Measurements from ENCODE around the gene XRCC3. TPM values are rescaled to one million over a fixed set of nuclear protein-coding genes. Genes with fewer than 3 reads are reported as not detected.

Gene XRCC3
- total RNA-seq, 1 donor from 2014 or later: 5.2 TPM

GRCh38 chr14:103702095-103702494, 13.2 kb downstream of the XRCC3 start:
- DNase-seq (ENCODE audit: low read depth) (no peak), FAIRE-seq (no peak)
- no peak overlapping the region for H3K27ac ChIP-seq (ENCODE audit: low read depth, low read length)
- H3K36me3 ChIP-seq (ENCODE audit: insufficient read depth, low read length): peaks cover 9% of the 10 kb centered on the region
- no peak for TF ChIP-seq EZH2 (IDR thresholded peaks at IDR 0.05; ENCODE audit: insufficient read depth, low read length)
- TF ChIP-seq, protein P1, sequence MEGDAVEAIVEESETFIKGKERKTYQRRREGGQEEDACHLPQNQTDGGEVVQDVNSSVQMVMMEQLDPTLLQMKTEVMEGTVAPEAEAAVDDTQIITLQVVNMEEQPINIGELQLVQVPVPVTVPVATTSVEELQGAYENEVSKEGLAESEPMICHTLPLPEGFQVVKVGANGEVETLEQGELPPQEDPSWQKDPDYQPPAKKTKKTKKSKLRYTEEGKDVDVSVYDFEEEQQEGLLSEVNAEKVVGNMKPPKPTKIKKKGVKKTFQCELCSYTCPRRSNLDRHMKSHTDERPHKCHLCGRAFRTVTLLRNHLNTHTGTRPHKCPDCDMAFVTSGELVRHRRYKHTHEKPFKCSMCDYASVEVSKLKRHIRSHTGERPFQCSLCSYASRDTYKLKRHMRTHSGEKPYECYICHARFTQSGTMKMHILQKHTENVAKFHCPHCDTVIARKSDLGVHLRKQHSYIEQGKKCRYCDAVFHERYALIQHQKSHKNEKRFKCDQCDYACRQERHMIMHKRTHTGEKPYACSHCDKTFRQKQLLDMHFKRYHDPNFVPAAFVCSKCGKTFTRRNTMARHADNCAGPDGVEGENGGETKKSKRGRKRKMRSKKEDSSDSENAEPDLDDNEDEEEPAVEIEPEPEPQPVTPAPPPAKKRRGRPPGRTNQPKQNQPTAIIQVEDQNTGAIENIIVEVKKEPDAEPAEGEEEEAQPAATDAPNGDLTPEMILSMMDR (IDR thresholded peaks at IDR 0.05; ENCODE audit: insufficient read depth, low read depth, low read length): no peak
- no peaks in the 10 kb centered on the region for H3K9me3 ChIP-seq (ENCODE audit: insufficient read depth, low read depth, low read length)
- H3K4me1 Mint-ChIP-seq (ENCODE audit: low read depth, unreplicated experiment): peaks cover 4% of the 10 kb centered on the region
- H3K27me3 ChIP-seq (ENCODE audit: insufficient read depth, low read length): no peaks in the 10 kb centered on the region
- H2AFZ ChIP-seq (ENCODE audit: low read depth, low read length): no peak overlapping the region
- no peaks in the 10 kb centered on the region for H3K27me3 Mint-ChIP-seq (ENCODE audit: low read depth, unreplicated experiment)
- peaks cover 70% of the 10 kb centered on the region for H4K20me1 ChIP-seq (ENCODE audit: insufficient read depth, low read length)
- H3K4me3 ChIP-seq (ENCODE audit: insufficient read depth, low read depth, low read length): no peak overlapping the region
- H3K9me3 Mint-ChIP-seq (ENCODE audit: unreplicated experiment): no peaks in the 10 kb centered on the region
- peaks cover 3% of the 10 kb centered on the region for H3K36me3 Mint-ChIP-seq (ENCODE audit: low read depth, unreplicated experiment)
- no peak overlapping the region for H3K27ac Mint-ChIP-seq (ENCODE audit: unreplicated experiment)
- H3K4me3 Mint-ChIP-seq (ENCODE audit: unreplicated experiment): no peak overlapping the region
- no peak overlapping the region for H3K4me2 ChIP-seq (ENCODE audit: low read length)
- H3K79me2 ChIP-seq (ENCODE audit: insufficient read depth, low read length): peaks cover 31% of the 10 kb centered on the region
- H3K9ac ChIP-seq (ENCODE audit: low read length): no peak overlapping the region
- H3K4me1 ChIP-seq (ENCODE audit: insufficient read depth, low read length): peaks cover 7% of the 10 kb centered on the region

GRCh38 chr14:103700753-103701490, 14.3 kb downstream of the XRCC3 start:
- TF ChIP-seq, protein P1 (IDR thresholded peaks at IDR 0.05; ENCODE audit: insufficient read depth, low read depth, low read length): no peak
- no peak for TF ChIP-seq EZH2 (IDR thresholded peaks at IDR 0.05; ENCODE audit: insufficient read depth, low read length)
- FAIRE-seq (no peak), DNase-seq (ENCODE audit: low read depth) (no peak)
- H3K36me3 ChIP-seq (ENCODE audit: insufficient read depth, low read length): peaks cover 9% of the 10 kb centered on the region
- H3K4me3 ChIP-seq (ENCODE audit: insufficient read depth, low read depth, low read length): no peak overlapping the region
- H3K27me3 ChIP-seq (ENCODE audit: insufficient read depth, low read length): no peaks in the 10 kb centered on the region
- no peak overlapping the region for H3K27ac ChIP-seq (ENCODE audit: low read depth, low read length)
- H3K9me3 ChIP-seq (ENCODE audit: insufficient read depth, low read depth, low read length): no peaks in the 10 kb centered on the region
- no peak overlapping the region for H3K4me3 Mint-ChIP-seq (ENCODE audit: unreplicated experiment)
- H3K4me1 ChIP-seq (ENCODE audit: insufficient read depth, low read length): peaks cover 17% of the 10 kb centered on the region
- H3K4me1 Mint-ChIP-seq (ENCODE audit: low read depth, unreplicated experiment): peaks cover 14% of the 10 kb centered on the region
- H3K9me3 Mint-ChIP-seq (ENCODE audit: unreplicated experiment): no peaks in the 10 kb centered on the region
- peaks cover 77% of the 10 kb centered on the region for H4K20me1 ChIP-seq (ENCODE audit: insufficient read depth, low read length)
- peaks cover 42% of the 10 kb centered on the region for H3K79me2 ChIP-seq (ENCODE audit: insufficient read depth, low read length)
- H3K36me3 Mint-ChIP-seq (ENCODE audit: low read depth, unreplicated experiment): peaks cover 3% of the 10 kb centered on the region
- no peaks in the 10 kb centered on the region for H3K27me3 Mint-ChIP-seq (ENCODE audit: low read depth, unreplicated experiment)
- no peak overlapping the region for H3K4me2 ChIP-seq (ENCODE audit: low read length)
- H3K27ac Mint-ChIP-seq (ENCODE audit: unreplicated experiment): peak overlapping the region; percentile 84
- no peak overlapping the region for H2AFZ ChIP-seq (ENCODE audit: low read depth, low read length)
- no peak overlapping the region for H3K9ac ChIP-seq (ENCODE audit: low read length)
